Kidney tubule cell (primary cell): Measurements from ENCODE around the gene NLRP3.
A peak's percentile ranks its signal among the peaks of the same experiment; 100 is the strongest.
"Not testable (repeated sequence)": the region's sequence is repeated elsewhere in the genome, so short reads cannot be mapped to it uniquely, and the experiment has no call there.

Source experiments
- DNase-seq: peaks from one replicate; pipeline ENCODE4 v3.0.0-alpha.2; 2018; ENCODE audit warnings: low spot score

NLRP3 gene

DNA sequence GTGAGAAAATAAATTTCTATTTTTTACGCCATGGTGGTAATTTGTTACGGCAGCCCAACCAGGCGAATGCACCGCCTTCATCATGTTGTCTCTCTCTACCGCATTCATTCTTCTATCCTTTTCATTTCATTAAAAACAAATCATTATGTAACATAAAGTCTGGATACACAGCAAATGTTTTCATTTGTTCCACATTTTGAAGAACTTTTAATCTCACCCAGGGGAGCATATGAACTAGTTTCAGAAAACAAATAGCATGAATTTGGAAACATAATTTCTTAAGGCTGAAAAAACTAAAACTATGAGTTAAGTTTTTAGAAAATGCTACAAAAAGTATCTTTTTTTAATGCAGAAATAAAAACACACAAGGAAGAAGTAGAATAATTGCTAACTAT, 53.2 kb downstream of the NLRP3 start:
- no peak for DNase-seq

DNA sequence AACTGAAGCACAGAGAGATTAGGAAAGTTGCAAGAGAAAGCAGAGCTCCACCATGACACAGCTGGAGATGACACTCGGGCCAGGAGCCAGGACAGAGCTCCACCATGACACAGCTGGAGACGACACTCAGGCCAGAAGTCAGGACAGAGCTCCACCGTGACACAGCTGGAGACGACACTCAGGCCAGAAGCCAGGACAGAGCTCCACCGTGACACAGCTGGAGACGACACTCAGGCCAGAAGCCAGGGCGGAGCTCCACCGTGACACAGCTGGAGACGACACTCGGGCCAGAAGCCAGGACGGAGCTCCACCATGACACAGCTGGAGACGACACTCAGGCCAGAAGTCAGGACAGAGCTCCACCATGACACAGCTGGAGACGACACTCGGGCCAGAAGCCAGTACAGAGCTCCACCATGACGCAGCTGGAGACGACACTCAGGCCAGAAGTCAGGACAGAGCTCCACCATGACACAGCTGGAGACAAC, 55.0 kb downstream of the NLRP3 start:
- not testable (repeated sequence) for DNase-seq

DNA sequence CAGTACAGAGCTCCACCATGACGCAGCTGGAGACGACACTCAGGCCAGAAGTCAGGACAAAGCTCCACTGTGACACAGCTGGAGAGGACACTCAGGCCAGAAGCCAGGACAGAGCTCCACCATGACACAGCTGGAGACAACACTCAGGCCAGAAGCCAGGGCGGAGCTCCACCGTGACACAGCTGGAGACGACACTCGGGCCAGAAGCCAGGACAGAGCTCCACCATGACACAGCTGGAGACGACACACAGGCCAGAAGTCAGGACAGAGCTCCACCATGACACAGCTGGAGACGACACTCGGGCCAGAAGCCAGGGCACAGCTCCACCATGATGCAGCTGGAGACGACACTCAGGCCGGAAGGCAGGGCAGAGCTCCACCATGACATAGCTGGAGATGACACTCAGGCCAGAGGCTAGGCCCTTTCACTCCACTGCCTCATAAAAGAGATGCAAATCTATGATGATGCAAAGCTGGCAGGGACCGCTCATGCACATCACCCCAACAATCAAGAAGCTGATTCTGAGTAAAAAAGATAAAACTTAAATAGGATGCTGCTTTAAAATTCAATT, 55.6 kb downstream of the NLRP3 start:
- no peak for DNase-seq

DNA sequence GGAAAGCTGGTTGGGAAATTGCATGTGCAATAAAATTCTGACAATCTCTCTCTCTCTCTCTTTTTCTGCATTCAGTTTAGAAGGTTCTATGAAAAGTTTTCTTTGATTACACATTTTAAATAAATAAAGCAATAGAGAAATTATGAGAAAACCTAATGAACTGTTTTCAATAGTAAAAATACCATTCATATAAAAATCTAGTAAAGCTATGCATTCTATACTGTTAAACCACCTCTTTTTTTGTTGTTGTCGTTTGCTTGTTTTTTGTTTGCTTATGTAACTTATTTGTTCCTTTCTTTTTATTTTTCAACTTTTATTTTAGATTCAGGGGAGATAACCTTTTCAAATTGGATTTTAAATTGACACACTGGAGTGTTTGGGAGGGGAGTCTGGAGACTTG, 56.1 kb downstream of the NLRP3 start:
- DNase-seq: no peak

DNA sequence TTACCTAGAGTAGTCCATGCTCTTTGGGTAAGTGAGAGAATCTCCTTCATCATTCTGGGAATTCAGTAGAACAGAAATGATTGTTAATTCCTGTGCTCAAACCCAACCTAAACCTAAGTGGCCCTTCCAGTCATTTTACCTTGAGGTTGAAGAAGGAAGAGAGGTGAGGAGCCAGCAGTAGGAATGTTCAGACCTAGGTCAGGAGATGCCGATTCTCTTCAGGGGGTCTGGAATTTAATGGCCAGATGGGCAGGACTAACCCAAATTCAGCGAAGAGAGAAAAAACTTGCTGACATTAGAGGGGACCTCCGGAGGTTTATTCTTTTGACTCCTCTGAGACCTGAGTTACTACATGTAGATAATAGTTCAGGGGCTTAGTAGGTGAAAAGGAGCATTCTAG, 58.4 kb downstream of the NLRP3 start:
- no peak for DNase-seq

DNA sequence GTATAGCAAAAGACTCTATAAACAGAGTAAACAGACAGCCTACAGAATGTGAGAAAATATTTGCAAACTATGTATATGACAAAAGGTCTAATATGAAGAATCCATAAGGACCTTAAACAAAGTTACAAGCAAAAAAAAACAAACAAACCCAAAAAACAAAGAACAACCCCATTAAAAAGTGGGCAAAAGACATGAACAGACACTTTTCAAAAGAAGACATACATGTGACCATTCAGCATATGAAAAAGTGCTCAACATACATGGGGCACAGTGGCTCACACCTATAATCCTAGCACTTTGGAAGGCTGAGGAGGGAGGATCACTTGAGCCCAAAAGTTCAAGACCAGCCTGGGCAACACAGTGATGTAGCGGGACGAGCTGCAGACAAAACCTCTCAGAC, 59.8 kb downstream of the NLRP3 start:
- DNase-seq: no peak

DNA sequence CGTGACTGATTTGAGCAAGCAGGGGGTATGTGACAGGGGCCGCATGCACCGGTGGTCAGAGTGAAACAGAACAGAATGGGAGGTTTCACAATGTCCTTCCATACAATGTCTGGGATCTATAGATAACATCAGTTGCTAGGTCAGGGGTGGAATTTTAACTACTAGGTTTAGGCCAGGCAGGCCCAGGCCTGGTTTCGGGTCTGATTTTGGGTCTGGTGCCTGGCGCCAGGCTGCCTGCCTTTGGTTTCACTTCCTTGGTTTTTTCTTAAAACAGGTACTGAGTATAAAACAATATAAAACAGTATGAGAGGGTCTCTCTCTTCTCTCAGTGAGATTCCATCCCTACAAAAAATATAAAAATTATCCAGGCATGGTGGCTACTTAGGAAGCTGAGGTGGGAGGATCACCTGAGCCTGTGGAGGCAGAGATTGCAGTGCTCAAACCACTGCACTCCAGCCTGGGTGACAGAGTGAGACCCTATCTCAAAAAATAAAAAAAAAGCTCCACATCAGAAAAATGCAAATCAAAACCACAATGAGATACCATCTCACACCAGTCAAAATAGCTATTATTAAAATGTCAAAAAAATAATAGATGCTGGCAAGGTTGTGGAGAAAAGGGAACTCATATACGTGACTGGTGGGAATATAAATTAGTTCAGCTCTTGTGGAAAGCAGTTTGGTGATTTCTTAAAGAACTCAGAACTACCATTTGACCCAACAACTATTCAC, 60.5 kb downstream of the NLRP3 start:
- DNase-seq: not testable (repeated sequence)

DNA sequence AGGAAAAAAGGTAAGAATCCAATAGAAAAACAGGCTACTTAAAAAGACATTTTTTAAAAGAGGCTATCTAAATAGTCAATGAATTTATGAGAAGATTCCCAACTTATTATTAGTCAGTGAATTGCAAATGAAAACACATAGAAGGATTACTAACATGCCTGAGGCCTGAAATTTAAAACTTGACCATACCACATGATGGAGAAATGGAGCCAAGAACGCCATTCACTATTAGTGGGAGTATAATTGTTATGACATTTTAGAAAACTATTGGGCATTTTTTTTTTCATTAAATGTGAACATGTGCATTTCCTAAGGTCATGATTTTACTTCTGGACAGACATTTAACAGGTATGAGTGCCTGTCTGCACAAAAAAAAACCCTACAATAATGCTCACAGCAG, 66.8 kb downstream of the NLRP3 start:
- no peak for DNase-seq

DNA sequence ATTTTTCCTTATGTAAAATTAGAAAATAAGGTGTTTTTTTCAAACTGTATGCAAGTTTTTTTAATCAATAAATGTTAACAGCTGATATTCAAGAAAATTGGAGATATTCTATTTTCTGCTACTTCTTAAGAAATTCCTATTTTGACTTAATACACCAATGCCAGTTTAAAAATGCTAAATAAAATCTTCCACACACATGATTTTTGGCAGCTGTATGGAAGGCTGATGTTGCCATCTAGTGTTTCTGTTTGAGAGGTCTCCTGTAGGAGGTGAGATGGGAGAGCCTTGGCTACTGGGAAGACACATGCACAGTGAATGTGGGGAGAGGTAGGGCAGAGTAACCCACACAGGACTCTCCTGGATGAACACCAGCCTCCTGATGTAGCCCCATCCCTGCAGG, 71.1 kb downstream of the NLRP3 start:
- DNase-seq: peak; percentile 56

DNA sequence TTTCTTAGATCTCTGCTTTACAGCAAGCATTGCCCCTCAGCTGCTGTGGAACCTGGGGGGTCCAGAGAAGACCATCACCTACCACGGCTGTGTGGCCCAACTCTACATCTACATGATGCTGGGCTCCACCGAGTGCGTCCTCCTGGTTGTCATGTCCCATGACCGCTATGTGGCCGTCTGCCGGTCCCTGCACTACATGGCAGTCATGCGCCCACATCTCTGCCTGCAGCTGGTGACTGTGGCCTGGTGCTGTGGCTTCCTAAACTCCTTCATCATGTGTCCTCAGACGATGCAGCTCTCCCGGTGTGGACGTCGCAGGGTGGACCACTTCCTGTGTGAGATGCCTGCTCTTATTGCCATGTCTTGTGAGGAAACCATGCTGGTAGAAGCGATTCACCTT, 75.4 kb downstream of the NLRP3 start:
- no peak for DNase-seq

DNA sequence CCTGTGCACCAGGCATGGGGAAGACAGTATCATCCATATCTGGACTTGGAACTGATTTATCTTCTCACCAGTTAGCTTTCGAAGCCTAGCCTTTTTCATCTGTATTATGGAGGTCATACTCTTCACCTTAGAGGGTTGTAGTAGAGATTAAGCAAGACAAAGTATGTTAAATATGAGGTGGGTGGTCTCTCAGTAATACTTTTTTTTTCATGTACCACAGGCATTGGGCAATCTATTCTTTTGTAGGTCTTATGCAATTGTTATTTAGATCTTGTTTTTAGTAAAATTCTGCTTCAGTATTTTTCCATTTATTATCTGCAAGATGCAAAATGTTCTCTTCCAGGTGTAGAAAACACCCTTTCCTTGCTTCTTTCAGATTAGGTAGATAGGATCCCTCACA, 77.1 kb downstream of the NLRP3 start:
- DNase-seq: no peak

DNA sequence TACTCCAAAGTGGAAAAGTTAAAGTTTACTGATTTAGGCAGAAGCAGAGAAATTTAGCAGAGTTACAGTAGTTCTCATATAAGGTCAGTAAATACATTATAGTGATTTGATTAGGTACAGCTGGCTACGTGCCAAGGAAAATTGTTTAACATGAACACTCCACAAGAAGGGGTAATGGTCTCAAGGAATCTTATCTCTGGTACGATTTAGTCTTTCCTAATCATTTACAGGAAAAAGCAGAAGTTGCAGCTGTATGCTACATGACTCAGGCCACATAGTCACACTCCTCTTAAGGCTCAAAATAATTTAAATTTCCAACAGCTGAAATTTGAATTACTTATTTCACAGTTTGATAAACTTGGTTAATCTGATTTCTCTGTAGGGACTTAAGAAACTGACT, 78.8 kb downstream of the NLRP3 start:
- DNase-seq: no peak

DNA sequence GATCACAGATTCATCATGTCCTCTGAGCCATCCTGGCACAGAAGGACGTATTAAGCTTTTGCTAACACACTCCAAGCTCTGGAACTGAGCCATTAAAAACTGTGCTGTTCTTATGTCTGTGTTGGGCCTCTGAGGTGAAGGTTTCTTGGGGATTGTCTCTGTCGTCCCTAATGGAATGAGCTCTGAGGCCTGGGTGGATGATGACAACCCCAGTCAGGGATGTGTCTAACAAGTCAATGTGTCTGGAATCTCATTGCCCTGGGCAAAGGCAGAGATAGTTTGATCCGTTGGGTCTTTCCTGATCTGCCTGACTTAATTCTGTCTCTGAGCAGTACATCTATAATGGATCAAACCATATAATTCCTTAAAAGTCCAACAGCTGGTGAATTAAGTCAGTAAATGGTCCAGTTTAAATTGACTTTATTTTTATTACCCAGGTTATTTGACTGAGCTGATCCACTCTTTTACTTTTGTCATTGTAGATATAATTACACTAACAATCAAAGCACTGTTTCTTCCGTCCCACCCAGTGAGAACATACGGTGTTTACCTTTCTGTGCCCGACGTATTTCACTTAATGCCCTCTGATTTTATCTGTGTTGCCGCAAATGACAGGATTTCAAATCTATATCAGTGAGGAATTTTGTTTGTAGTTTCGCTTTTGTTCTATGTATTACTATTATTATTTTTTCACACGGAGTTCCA, 80.8 kb downstream of the NLRP3 start:
- DNase-seq: no peak
